NCI-H2107 treated with DMSO at 0.1 percent for 48 hours (cell line): ENCODE data around the gene SGMS2.

Experiments used
- DNase-seq: peaks from one replicate; lab custom pipeline; 2025; ENCODE audit not compliant: unreplicated experiment; lab: John Stamatoyannopoulos, UW

SGMS2 gene

DNA sequence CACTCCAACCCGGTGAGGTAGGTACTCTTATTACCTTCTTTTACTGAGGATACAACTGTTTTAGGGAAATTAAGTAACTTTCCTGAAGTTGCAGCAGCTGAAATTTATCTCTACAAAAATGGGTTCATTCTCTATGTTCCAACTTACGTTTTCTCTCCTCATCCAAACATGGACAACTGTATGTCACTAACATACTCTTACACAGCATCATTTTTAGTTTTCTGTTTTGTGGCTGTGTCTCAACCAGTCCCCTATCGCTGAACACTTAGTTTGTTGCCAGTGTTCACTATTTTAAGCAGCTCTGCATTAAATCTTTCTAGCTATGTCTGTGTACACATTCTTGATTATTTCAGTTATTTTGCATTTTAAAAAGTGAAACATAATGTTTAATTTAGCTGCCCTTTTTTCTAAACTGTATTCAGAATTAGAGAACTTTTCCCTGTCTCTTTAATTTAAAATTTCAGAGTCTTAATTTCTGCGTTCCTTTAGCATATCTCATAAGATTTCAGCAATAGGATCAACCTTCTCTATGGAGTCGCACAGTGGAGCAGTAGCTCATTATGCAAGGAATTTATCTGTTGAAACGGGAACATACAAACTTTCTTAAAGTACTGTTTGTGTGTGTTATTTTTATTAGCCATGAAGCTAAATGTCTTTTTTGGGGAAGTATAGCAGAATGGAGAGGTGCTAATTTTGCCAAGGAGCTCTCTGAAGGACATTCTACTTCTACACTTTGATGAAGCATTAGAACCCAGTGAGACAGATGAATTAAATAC, 3.8 kb downstream of the SGMS2 start:
- no peak for DNase-seq

DNA sequence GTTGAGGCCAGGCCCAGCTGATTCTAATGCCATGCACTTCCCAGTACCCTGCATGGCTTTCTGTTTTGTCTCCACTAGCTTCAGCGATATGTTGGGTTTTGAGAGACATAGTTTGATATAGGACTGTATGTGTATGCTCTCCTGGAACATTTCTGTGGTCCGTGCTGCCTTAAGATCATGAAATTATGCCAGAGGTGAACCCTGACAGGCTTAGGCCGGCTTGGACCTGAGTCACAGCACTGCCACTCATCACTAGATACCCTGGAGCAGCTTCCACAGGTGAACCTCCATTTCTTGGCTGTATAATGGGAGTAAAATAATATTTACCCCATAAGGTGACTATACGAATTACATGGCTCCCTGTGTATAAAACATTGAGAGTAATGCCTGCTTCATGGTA, 6.4 kb downstream of the SGMS2 start:
- no peak for DNase-seq

DNA sequence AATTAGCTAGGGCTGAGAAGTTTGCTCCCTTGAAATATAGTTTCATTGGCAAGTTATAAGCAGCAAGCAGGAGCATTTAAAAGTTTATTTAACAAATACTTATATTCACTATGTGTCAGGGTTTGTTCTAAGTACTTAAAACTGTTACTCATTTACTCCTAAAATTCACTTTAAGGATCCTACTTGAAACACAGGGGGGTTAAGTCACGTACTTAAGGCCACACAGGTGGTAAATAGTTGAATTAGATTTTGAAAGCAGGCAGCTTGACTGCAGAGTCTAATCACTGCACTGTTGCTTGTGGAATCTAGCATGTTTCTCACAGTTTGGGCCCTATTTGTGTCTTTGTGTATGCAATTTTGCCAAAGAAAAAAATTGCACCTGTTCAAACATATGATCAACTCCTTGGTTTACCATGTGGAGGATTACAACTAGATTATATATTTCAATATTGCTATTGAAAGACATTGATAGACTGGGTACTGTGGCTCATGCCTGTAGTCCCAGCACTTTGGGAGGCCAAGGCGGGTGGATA, 7.6 kb downstream of the SGMS2 start:
- no peak for DNase-seq

DNA sequence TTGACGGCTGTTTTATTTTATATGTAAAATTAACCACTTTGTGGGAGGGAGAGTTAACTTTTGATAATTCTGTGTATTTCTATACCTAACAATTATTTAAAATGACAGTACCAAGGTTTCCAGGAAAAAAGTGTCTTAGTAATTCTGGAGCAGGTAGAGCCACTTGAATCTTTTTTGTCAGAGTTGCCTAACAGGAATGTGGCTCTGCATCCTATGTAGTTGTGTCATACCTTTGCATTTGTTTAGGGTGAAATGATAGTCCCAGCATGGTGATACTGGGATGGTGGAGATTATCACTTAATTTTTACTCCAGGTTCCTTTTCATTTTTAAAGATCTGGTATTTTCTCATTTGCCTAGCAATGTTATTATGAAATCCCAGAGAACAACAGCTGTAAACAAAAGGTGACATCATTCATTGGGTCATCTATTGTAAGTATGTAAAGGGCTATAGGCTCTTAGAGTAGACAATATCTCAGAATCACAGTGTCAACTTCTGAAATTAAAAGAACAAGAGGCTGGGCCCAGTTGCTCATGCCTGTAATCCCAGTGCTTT, 9.6 kb downstream of the SGMS2 start:
- no peak for DNase-seq

DNA sequence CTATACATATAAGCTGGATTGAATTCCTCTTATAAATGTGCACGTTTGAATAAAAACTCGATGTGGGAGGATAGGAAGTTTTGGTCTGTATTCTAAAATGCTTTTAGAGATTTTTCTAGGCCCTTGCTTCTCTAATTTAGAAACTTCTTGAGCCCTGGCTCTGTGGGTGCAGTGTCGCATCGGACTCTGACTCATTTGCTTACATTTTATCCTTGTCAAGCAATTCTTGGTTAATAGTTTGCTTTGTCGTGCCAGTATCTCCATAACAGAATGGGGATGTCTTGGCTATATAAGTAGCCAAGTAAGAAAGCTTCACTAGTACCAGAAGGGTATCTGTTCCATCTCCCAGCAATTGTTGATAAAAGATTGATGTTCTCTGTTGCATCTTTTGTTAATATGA, 10.7 kb downstream of the SGMS2 start:
- no peak for DNase-seq

DNA sequence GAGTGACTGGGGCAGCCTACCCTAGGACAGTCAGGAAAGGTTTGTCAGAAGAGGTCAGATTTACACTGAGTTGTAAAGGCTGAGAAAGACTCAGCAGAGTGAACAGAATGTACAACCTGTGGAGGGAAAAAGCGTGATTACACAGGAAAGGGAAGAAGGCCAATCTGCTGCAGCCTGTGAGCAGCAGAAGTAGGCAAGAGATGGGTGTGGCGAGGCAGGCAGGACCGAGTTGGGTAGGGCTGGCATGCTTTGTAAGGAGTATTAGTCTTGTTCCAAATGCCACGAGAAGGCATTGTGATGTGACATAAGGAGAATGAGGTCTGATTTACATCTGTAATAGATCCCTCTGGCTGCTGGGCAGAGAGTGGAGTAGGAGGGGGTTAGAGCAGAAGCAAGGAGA, 12.6 kb downstream of the SGMS2 start:
- no peak for DNase-seq

DNA sequence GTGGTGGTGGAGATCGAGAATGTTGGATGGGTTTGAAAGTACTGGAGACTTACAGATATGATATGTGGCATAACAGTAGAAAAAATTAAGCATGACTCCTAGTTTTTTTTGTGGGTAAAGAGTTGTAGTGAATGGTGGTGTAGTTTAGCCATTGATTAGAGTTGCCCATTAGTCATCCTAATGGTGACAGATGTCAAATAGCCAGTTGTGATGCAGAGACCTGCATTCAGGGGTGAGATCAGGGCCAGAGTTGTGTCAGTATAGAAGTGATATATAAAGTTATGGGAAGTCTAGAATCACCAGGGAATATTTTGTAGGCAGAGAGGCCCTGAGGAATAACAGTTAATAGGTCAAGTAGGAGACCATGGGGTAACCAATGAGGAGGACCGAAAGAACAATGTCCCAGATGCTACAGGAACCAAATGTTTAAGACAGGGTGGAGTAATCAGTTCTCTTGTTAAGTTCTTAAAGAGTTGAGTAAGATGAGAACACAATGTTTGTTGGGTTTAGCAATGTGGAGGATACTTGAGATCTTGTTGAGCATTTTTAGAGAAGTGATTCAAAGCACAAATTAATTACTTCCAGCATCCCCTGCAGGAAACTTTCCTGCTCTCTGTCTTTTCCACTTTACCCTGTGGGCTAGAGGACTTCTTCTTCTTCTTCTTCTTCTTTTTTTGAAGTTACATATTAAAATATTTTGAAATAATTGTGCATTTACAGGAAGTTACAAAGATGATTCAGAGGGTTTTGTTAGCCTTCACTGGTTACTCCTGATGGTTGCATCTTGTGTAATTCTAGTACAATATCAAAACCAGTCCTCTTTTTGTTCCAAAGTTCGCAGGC, 13.3 kb downstream of the SGMS2 start:
- no peak for DNase-seq

DNA sequence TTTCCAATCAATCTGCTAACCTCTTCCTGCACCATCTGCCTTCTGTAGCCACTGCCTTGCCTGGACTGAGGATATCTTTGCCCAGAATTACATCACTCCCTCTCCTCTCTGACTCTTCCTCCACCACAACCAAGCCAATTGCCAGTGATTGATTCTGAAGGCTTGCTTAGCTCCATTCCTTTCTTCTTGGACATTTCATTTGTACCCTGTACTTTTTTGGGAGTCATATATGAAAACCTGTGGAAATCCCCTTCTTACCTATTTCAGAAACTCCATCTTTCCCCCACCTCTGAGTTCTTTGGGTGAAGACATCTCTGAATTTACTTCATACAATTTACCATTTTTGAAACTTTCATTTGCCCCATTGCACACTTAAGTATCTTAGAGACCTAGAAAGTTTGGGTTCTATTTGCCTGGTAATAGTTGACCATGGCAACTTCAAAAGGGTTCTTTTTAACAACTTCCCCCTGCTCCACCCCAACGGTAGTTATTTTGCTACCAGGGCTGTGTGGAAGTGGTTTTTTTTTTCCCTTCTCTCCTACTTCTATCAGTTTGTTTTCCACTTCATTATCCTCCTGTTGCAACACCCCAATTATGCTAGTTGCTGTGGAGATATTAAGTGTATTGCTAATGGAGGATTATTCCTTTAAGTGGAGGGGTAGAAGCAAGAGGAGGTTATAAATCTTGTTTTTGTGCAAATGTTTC, 14.3 kb downstream of the SGMS2 start:
- DNase-seq, result no peak

DNA sequence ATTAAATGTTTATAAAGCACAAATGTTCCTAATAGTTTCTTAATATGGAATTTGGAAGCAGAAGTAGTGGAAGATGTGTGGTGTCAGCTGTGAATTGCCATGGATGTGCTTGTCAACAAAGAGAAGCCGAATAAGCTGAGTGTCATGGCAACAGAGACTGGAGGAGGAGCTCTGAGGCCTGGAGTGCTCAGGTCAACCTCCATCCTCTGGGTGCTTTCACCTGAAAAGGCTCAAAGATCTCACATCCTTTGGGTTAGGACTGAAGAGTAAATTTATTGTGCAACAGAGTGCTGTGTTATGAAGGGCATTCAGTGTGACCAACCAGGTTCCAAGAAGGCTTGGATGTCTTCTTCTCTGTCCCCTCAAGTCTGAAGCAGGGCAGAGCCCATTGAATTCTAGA, 18.7 kb downstream of the SGMS2 start:
- DNase-seq, result no peak

DNA sequence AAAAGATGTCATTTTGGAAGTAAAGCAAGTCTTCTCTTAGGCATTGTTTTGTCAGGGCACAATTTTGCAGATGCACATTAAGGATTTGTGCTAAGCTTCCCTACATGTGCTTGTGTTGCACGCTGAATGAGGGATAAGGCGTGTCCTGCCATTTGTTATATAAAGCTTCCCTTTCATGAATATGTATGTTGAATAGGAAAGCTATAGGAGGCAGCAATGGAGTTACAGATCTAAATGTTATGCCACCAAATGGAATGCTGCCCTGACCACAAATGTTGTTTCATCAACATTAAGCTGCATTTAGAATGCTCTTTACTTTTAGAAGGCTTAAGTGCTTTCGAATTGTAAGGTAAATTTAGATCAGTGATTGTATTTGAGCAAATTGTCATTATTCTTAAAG, 20.9 kb downstream of the SGMS2 start:
- DNase-seq, result no peak

DNA sequence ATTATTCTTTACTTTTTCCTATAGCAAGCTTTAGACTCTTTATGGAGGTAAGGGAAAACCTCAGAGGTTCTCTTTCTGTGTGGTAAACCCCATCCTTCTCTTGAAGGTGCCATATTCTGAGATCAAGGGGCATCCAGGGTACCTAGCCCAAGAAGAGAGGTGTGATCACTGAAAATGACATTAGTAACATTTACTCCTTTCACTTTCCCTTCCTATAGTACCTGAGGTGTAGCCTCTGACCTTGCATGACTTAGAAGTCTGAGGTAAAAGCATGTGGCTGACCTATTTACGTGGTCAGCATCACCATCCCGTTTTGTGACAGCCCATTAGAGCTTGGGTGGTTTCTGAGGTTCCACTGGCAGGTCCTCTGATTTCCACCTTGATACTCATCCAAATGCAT, 25.7 kb downstream of the SGMS2 start:
- no peak for DNase-seq

DNA sequence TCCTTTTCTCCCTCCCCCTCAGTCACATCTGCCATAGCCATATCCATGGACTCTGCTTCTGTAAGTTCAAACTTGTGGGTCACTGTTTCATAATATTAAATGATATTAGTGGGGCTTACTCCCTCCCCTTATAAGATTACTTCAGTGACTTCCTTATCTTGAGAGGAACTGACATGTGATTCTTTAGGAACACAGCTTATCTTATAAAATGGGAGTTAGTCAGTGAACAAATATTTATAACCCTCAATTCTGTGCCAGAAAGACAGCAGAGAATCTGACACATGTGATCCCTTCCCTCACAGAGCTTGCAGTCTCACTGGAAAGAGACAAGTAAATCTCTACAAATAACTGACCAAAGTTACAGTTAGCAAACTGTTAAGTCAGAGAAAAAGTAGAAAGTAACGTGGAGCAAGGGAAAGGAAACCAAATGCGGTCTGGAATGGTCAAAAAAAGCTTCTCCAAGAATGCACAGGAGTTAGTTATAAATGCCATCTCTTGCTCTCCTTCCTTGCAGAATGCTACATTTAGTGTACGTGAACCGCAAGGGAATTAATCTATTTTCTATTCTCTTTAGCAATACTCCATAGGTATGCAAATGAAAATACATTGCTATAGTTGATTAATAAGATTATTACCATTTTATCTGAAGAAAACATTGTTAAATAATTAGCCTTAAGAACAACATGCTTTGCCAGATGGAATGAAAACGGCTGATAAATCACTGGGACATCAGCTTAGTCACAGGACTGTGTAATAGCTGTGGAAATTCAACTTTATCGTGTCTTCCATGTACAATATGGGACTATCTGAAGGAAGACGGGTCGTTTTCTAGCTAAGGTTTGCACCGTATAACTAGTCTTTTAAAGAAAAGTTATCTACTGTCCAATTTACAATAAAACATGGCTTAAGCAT, 29.0 kb downstream of the SGMS2 start:
- no peak for DNase-seq

DNA sequence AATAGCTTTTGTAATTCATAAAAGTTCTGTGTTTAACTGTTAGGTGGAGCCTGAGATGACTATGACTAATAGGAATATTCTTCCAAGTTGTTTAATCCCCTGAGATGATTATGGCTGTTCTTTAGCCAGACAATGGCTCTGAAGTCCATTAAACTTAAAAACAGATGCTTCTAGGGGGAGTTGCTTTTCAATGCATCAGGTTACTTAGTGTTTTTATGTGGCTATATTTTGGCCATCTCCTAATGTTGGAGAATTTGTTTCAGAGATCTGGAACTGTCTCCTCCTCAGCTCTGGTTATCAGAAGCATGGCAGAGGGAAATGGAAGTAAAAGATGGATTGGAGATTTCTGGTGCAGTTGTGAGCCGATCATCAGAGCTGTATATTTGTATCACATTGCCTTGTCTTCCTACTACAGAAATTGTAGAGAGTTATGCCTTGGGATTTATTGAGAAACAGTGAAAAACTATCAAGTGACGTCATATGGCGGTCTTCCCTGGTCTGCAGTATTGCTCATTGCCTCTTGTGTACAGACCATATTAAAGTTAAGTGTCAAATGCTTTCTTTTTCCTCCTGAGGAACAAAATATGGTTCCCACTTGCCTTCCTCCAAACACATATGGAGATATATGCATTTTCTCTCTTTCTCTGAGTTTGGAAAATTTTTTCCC, 29.8 kb downstream of the SGMS2 start:
- no peak for DNase-seq

DNA sequence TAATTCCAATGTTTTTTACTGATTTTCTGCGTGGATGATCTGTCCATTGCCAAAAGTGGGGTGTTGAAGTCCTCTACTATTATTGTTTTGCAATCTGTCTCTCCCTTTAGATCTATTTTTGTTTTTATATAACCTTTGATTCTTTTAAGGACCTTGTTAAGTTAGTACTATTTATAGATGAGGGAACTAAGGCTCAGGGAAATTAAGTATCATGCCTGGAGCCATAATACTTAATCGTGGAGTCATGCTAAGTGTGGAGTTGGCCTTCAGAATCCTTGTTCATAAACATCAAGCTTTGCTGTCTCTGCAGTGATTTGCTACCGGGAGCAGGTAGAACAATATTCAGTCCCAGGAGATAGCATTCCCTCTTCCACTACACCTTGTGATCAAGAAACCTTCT, 31.0 kb downstream of the SGMS2 start:
- no peak for DNase-seq

DNA sequence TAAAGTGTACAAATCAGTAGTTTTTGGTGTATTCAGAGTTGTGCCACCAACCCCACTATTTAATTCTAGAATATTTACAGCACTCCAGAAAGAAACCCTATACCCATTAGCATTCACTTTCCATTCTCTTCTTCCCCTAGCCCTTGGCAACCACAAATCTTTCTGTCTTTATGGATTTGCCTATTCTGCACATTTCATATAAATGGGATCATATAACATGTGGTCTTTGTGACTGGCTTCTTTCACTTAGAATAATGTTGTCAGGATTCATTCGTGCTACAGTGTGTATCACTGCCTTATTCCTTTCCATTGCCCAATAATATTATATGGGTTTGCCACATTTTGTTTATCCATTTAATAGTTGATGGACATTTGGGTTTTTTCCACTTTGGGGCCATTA, 32.2 kb downstream of the SGMS2 start:
- no peak for DNase-seq

DNA sequence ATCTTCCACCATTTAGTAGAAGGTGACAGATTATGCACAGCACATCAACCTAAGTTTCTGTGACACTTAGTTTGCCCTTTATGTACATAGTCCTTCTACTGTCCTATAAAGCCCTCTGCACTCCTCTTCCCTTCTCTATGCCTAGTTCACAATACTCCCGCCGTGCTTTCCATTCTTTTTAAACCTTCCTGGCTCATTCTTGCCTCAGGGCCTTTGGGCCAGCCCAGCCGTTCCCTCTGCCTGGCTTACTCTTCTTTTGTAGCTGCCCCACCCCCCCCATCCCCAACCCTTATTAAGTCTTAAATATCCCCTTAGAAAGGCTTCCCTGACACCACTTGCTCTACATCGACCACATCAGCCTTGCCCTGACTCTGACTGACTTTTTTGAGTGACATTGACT, 33.0 kb downstream of the SGMS2 start:
- DNase-seq, result no peak

DNA sequence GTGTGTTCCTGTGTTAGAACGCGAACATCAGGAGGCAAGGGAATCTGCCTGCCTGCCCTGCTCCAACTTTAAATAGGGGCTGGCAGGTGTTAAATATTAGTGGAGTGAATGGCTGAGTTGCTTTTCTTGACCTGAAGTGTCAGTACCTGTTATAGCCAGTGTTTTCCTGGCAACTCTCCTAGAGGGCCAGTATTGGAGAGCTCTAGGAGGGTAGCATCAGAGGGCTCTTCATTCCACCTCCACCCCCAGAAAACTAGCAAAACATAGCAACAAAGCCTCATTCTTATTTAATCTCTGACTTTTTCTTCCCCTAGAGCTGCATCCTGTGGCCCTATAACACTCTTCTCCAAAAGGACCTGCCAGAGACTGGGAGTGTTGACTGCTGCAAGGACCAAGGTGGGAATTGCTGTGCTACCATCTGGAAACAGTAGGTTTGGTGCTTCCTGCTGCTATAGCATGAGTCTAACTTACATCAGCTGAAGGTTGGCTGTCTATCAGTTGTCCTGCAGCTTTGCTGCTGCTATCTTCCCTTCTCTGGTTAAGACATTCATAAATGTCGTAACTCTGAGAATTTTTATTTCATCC, 33.5 kb downstream of the SGMS2 start:
- no peak for DNase-seq

DNA sequence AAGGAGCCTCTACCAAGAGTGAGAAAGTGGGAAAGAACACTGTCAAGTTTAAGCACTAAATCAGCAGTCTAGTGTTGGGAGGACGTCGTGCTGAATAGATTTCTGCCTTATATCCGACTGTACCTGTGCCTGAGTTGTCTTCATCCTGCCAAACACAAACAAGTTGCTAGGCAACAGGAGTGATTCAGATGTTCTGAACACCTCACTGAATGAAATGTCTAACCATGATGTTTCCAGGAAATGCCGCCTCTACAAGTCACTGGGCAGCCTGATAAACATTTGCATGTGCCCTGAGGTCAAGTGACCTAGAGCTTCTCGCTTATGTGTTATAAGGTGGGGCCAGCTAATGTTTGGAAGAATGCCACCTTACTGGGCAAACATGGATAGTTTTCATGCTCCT, 37.9 kb downstream of the SGMS2 start:
- no peak for DNase-seq

DNA sequence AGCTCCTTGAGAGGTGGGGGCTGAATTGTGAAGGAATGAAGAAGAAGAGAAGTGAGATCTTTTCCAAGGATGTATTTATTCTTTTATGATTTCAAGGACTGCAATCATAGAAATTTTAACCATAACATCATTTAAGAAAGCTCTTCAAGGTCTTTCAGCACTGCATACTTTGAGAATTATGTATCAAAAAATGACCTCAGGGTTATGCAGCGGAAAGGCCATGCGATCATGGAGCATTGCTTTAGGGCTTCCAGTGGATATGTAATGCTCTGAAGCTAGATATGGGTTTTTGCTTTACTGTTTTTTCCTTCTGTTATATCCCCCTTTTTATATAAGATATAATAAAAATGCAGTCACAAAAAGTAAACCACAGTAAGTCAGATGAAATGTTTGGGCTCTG, 38.7 kb downstream of the SGMS2 start:
- DNase-seq, result no peak
